NCI-H2107 treated with DMSO at 0.1 percent for 48 hours (cell line): ENCODE measurements around the gene STUB1.
A peak's percentile ranks its signal among the peaks of the same experiment; 100 is the strongest.
"Not testable (repeated sequence)": the region's sequence is repeated elsewhere in the genome, so short reads cannot be mapped to it uniquely, and the experiment has no call there.

Source experiments
- DNase-seq: peaks from one replicate; lab custom pipeline; 2025; ENCODE audit not compliant: unreplicated experiment; lab: John Stamatoyannopoulos, UW

STUB1 gene

DNA sequence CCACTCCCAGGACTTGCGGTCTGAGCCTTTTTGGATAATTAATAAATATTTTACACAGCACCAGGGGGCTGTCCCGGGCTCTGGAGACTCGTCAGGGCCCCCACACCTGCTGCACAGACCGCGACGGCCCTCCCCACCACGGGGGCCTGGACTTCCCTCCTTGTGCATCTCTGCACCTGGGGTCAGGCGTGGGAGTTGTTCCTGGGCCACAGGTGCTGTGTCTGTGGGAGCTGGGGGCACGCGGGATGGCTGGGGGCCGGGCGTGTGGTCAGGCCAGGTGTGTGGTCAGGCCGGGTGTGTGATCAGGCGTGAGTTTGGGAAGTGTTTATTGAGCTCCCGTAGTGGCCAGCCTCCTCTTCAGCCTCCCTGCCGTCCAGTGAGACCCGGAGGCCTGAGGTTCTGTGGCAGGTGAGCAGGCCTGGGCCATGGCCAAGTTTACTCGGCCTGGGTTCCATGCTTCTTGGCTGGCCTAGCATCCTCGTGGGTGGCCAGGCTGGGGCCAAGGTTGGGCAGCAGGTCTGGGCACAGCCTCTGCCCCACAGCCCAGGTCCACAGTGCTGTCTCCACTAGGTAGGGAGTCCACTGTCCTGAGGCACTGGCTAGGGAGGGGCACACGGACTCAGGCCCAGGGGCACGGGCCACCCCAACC lies 1.9 kb upstream of the STUB1 start:
- no peak for DNase-seq

DNA sequence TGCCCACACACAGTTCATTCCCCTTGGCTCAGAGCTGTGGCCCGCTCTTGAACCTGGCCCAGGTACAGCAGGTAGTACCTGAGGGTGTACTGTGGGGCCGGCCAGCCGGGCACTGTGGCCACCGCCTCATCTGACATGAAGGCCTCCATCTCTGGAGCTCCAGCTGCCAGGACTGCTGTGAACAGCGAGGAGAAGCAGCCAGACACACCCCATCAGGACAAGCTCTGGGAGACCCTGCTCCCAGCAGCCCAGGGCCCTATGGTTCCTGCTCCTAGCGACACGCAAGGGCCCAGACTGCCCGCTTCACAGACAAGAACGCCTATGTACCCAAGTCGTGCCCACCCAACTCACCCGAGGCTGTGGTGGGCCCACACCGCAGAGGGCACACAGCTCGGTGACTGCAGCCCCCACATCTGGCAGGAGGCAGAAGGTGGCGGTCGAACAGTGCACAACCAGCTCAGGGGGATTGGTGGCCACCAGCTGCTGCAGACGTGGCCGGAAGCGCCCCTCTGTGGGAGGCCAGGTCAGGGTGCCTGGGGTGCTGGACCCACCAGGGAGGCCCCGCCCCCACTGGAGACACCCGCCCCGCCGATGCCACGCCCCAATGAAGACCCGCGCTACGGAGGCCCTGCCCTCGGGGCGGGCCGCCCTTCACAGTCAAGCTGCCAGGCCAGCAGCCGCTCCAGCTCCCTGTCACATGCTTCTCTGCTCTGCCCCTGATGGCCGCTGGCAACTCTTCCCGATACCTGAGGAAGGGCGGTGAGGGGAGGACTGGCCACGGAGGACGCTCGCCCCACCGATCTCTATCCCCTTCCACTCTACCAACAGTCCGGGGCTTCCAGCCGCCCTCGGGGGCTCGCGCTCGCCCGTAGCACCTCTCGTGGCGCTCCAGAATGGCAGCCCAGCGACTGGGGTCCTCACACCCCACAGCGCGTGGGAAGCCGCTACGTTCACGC lies 1.1 kb upstream of the STUB1 start:
- no peak for DNase-seq

DNA sequence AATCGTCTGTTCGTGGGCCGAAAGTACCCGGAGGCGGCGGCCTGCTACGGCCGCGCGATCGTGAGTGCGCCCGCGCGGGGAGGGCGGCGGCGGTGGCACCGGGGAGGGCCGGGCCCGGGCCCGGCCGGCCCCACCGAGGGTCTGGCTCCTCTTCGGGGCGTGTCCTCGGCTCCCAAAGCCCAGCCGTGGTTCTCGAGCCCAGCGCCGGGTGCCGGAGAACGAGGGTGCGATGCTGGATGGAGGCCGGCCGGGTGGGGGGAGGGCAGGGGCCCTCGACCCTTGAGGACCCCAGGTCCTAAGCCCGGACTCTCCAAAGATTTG lies 375 bp downstream of the STUB1 start:
- no peak for DNase-seq

DNA sequence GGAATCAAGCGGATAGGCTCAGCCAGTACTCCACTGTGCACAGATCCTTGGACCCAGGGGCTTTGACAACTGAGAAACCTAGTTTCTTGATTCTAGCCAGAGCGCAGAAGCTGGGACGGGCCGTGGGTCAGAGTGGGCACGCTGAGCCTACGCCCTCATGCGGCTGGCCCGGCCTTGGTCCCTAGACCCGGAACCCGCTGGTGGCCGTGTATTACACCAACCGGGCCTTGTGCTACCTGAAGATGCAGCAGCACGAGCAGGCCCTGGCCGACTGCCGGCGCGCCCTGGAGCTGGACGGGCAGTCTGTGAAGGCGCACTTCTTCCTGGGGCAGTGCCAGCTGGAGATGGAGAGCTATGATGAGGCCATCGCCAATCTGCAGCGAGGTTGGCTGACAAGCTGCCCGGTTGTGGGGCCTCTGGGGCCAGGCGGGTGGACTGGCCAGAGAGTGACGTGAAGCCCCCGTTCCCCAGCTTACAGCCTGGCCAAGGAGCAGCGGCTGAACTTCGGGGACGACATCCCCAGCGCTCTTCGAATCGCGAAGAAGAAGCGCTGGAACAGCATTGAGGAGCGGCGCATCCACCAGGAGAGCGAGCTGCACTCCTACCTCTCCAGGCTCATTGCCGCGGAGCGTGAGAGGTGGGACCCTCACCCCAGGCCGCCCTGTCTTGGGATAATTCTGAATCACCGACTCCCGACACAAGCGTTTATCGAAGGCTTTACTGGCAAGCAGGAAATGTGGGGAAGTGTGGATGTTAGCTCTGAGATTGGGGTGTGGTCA lies 946 bp downstream of the STUB1 start:
- no peak for DNase-seq

DNA sequence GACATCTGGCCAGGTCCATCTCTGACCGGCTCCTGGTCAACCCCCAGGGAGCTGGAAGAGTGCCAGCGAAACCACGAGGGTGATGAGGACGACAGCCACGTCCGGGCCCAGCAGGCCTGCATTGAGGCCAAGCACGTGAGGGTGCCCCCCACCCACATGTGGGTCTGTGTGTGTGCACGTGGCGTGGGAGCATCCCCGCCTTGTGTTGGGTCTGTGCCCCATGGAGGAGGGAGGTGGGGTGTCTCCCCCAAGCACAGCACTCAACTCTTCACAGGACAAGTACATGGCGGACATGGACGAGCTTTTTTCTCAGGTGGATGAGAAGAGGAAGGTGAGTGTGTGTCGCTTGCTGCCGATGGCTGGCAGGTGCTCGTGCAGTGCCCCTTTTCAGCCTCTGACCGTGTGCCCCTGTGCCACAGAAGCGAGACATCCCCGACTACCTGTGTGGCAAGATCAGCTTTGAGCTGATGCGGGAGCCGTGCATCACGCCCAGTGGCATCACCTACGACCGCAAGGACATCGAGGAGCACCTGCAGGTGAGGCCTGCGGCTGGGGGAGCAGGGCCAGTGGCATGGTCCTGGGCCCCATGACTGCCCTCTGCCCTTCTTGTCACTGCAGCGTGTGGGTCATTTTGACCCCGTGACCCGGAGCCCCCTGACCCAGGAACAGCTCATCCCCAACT lies 1.7 kb downstream of the STUB1 start:
- DNase-seq, result no peak

DNA sequence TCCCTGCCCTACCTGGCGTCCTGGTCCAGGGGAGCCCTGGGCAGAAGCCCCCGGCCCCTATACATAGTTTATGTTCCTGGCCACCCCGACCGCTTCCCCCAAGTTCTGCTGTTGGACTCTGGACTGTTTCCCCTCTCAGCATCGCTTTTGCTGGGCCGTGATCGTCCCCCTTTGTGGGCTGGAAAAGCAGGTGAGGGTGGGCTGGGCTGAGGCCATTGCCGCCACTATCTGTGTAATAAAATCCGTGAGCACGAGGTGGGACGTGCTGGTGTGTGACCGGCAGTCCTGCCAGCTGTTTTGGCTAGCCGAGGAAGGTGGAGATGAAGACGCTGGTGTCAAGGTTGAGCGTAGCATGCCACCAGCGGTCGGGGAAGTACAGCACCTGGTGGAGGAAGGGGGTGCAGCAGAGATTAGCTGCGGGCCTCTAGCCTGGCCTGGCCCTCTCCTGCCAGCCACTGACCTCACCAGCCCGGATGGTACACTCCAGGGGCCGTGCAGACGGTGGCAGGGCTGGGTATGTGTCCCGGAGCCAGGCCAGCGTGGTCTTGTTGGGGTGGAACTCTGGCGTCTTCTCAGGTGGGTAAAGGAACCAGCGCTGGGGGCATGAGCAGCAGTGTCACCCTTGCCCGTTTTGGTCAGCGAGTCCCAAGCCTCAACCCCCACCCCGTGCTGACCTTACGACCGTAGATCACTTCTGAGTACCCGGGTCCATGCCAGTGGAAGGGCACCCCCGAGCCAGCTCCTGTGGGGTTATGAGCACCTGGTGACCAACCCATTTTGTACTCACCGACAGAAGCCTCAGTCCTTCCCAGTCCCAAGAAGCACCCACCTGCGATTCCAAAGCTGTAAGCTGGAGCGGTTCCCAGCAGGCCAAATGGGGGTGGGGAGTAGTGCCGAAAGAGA lies 2.5 kb downstream of the STUB1 start:
- DNase-seq, result no peak

DNA sequence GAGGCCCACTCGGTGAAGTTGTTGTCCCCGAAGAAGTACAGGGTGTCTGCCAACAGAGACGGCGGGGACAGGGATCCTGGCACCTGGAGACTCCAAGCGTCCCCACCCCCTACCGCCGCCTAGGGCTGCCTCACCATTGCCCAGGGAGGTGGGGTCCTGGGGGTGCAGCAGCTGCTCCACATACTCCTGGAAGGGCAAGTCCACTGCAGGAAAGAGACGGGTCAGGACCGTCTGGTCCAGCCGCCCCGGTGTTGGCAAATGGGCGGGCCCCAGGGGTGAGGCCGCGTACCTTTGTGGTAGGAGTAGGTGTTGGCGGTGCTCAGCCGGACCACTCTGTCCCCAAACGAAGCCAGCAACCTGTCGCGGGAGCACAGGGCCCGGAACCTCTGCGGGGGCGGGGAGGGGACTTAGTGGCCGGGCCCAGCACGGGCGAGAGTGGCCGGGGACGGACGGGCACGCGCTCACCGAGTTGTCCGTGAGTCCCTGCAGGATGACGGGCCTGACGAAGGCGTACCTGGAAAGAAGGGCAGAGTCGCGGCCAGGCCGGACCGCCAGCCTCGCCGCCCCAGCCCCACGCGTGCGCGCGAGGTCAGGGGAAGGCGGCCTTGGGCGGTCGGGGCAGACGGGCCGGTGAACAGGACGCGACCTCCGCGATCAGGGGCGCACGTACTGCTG lies 3.3 kb downstream of the STUB1 start:
- no peak for DNase-seq

DNA sequence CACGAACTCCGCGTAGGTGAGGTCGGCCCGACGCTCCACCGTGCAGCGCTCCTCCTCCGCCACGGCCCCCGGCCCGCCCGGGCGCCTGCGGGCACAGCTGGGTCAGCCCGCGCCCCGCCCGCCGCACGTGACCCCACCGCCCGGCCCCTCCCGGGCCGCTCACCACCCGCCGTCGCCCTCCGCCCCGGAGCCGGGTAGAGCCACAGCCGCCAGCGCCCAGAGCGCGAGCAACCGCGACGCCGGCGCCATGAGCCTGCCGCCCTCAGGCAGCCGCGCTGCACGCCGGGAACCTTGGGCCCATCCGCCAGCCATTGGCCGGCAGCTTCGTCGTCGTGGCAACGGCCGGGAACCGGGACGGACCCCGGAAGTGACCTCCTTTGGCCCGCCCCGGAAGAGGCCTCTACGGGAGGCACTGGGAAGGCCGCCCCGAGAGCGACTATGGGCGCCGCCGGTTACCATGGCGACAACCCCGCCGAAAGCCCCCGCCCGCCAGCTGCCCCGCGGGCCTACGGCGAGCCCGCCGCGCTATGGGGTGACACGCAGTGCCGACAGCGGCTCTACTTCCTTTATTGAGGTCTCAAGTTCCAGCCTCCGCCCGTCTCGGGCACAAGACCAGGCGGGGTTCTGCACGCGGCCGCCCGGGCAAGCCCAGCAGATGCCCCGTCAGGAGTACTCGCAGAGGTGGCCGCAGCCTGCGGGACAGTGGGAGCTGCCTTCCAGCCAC lies 4.0 kb downstream of the STUB1 start, which contains the start of gene JMJD8:
TSS of gene JMJD8 (minus strand) at position 264 of the 724 bp plus-strand sequence. CDS start at position 249, 15 bp downstream.
- peak; percentile 83 for DNase-seq

DNA sequence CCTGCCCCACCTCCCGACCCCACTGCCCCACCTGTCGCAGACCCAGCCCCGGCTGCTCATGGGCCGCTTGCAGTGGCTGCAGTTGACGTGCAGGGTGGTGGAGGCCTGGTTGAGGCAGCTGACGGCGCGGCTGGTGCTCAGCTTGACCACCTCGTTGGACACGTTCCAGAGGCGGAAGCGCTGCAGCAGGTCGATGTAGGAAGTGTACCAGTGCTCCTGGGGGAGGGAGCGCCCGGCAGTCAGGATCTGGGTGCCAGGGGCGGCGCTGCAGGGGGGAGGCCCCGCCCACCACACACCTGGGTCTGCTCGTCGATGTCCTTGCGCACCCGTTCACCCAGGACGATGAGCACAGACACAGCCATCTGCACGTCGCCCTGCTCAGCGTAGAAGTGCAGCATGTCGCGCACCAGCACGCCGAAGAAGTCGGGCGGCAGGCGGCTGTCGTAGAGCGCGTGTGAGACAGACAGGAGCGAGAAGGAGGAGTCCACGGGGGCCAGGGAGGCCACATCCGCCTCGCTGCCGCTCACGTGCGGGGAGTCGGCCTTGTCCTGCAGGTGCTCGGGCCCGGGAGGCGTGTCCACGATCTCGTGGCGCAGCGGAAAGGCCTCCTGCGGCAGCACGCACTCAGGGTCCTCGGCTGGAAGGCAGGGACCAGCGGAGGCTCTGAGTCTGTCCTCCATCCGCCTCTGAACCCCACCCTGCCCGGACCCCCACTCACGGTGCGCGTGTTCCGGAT lies 4.9 kb downstream of the STUB1 start:
- DNase-seq, result peak; percentile 78

DNA sequence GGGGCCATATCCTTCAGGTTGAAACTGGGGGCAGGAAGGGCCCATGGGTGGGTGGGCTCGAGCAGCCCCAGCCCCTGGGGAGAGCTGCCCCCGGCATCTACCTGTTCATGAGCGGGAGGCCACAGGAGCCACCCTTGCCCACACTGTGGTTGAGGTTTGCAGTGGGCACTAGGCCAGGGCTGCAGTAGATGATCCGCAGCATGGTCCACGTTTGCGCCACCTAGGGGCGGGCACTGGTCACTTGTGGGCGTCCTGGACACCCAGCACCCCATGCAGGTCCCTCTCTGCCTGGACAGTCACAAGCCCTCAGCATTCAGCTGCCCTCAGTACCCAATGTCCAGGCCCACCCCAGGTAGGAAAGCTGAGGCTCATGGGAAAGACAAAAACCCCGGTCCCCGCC lies 5.8 kb downstream of the STUB1 start:
- no peak for DNase-seq

DNA sequence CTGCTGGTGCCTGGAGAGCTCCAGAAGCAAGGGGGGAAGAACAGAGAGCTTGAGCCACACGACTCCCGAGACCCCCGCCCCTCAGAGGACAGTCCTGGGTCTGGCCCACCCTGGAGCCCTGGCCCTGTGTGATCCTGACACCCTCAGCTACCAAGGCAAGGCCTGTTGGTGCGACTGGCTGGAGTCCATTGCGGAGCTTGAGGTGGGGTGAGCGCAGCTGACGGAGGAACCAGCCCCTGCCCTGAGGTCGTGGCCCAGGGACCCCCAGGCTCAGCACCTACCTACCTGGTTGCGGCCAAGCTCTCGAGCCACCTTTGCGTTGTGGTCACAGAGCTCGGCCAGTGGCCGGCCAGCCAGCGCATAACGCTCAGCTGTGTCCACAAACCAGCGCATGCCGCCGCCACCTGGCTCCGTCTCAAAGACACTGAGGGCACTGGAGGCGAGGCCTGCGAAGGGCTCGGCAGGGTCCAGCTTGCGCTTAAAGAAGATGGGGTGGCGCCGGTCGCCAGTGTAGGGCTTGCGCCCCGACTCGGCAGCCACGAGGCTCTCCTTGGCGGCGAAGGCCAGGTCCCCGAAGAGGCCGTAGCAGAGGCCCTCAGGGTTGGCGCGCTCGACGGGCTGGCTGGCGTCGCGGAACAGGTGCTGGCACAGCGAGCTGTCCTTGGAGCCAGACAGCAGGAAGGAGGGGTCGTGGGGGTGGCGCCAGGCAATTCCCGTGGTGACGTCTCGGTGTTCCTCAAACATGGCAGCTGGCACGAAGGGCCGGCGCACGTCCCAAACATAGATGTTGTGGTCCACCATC lies 6.5 kb downstream of the STUB1 start:
- DNase-seq, result no peak

DNA sequence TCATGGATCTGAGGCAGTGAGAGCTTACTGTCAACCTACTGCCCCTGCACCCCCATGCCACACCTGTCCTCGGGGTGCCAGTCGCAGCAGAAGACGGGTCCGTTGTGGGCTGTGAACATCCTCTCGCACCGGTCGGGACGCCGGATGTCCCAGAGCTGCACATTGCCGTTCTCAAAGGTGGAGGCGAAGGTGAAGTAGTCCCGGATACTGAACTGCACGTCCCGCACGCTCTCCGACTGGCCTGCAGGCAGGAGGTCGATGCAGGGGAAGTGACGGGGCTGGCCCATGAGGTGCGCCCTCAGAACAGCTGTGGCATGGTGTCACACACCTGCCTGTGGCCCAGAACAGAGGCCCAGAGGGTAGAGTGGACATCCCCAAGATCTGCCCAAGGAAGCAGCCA lies 7.3 kb downstream of the STUB1 start:
- no peak for DNase-seq

DNA sequence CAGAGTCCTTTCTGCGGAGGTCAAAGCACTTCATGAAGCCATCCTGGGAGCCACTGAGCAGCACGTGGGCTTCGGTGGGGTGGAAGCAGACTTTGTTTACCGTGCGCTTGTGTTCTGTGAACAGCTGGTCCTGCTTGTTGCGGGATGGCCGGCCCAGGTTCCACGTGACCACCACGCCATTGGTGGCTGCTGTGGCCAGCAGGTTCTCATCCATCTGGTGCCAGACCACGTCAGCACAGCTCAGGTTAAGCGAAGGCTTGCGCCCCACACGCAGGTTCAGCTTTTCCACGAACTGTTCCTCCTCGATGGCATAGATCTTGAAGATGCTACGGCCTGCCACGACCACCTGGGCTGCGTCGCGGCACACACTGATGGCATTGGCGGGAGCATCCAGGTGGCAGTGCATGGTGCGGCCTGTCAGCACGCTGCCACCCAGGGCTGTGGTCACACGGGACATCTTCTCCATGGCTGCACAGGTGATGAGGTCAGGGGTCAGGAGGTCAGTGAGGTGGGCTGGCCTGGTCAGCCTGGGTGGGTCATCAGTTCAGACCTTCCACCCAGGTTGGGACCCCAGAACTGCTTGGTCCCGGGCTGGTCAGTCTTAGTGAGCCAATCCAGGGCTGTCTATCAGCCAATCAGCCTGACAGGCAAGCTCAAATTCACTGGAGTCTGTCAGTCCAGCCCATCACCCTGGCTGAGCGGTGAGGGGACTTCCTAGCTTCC lies 9.1 kb downstream of the STUB1 start:
- no peak for DNase-seq

DNA sequence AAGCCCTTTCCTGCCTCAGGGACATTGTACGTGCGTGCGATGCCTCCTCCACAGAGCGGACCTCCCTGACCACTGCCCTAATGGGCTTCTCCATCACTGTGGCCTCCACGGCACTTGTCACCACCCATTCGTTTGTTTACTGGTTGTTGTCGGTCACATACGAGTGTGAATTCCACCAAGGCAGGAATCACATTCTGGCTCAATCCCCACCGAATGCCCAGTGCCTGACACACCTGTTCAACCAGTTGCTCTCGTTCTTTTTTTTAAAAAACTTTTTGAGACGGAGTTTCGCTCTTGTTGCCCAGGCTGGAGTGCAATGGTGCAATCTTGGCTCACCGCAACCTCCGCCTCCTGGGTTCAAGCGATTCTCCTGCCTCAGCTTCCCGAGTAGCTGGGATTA lies 11.0 kb downstream of the STUB1 start:
- DNase-seq, result not testable (repeated sequence)

DNA sequence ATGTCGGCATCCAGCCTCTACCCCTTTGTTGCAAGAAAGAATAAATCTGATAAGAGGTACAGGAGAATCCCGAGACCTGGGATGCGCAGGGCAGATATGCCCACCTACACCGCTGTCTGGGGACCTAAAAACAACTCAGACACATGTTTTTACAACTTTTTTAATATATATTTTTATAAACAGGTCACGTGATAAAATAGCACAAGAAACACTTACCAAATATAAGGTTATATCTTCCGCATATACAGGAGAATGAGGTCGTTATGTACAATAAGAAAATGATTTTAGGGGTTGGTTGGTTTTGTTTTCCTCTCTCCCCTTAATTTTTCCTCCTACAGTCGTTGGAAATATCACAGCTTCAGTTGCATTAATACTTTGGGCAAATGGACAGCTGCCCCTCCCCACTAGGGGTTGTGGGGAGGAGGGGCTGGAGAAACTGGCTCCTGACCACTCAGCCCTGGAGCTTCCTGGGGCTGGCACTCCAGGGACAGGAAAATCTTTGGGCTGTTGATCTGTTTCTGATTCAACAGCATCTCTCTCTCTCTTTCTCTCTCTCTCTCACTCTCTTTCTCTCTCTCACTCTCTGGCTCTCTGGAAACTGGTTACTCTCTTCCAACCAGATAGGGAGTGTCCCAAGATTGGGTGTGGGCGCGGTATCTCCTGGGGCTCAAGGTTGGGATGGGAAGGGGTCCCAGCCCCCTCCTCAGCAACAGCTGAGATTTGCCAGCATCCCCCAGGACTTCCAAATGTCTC lies 12.3 kb downstream of the STUB1 start:
- no peak for DNase-seq

DNA sequence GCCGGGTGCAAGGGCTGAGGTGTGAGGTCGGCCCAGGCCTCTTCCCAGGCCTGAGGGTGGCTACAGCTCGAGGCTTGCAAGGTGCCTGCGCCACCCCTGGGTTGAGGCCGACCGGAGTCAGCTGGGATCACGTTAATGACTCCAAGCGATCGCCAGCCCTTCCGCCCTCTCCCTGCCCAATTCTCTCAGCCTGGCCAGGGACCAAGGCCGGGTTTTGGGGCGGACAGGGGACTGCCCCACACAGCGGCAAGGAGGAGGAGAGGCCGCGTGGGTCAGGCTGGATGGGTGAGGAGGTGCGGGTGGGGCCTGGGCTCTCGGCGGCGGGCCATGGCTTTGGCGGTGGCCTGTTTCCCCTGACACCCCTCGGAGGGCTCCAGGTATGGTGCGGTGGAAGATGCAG lies 13.2 kb downstream of the STUB1 start:
- DNase-seq, result no peak
